ENCODE results near the gene DSG3. TPM values are rescaled to one million over a fixed set of nuclear protein-coding genes. Genes with fewer than 3 reads are reported as not detected.

Gene DSG3
- total and polyA plus RNA-seq, 10 of the 15 experiments (the other 5 are each of a cell fraction or from before 2014, with no cell fraction given), result 0.01 to 0.36 (median 0.30) TPM

- H3K27ac ChIP-seq (ENCODE audit: control insufficient read depth, insufficient read depth), result no peak overlapping the region
- ChIA-PET POLR2A (no interaction called here), SMC1A (ENCODE audit: uncharacterized antibody, unreplicated experiment) (interaction anchor here (0.7 kb wide), 1 partner anchor 515 kb away, joined by 3 read pairs; no protein-coding TSS in a partner anchor), CTCF (no interaction called here), RAD21 (ENCODE audit: unreplicated experiment) (interaction anchor here (1.5 kb wide), 1 partner anchor 57 kb away, joined by 3 read pairs; no protein-coding TSS in a partner anchor)
- no peaks in the 10 kb centered on the region for H3K27me3 ChIP-seq (replicated peaks in 1 of 2; ENCODE audit: control insufficient read depth in 2 of 2, insufficient read depth in 2 of 2, low read length in 1 of 2)
- BruUV-seq (replicated peaks), result no TSS peak
- intact Hi-C loops (cut with micrococcal nuclease; ENCODE audit: unreplicated experiment) (no loop called here), in situ Hi-C loops (cut with MboI) (no loop called here)
- no peaks in the 10 kb centered on the region for H3K36me3 ChIP-seq (ENCODE audit: control insufficient read depth in 2 of 2, insufficient read depth in 2 of 2, low read length in 1 of 2)
- no peak overlapping the region for H3K4me3 ChIP-seq
- no peak for DNase-seq (ENCODE audit: low read depth, low spot score)
- no peak for TF ChIP-seq SIN3A (IDR thresholded peaks at IDR 0.05; ENCODE audit: low read depth, low read length)
- TF ChIP-seq GATAD2B (conservative IDR thresholded peaks at IDR 0.05; ENCODE audit: low read depth), result no peak
- TF ChIP-seq BMI1 (IDR thresholded peaks at IDR 0.05; ENCODE audit: borderline replicate concordance), result no peak
- TF ChIP-seq, protein P1, sequence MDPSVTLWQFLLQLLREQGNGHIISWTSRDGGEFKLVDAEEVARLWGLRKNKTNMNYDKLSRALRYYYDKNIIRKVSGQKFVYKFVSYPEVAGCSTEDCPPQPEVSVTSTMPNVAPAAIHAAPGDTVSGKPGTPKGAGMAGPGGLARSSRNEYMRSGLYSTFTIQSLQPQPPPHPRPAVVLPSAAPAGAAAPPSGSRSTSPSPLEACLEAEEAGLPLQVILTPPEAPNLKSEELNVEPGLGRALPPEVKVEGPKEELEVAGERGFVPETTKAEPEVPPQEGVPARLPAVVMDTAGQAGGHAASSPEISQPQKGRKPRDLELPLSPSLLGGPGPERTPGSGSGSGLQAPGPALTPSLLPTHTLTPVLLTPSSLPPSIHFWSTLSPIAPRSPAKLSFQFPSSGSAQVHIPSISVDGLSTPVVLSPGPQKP (IDR thresholded peaks at IDR 0.05; ENCODE audit: low read depth, low read length), result no peak
- TF ChIP-seq NR2F1 (conservative IDR thresholded peaks at IDR 0.05), result no peak
- no peak for TF ChIP-seq SRF (IDR thresholded peaks at IDR 0.05; ENCODE audit: low read depth in 2 of 2, low read length in 2 of 2)
- TF ChIP-seq IRF5 (IDR thresholded peaks at IDR 0.05; ENCODE audit: borderline replicate concordance), result no peak
- no peak for TF ChIP-seq CHD1 (IDR thresholded peaks at IDR 0.05; ENCODE audit: low read depth, low read length)
- TF ChIP-seq ZZZ3 (IDR thresholded peaks at IDR 0.05; ENCODE audit: control insufficient read depth, insufficient read length, low read depth), result no peak
- no peak for TF ChIP-seq GABPA (IDR thresholded peaks at IDR 0.05; ENCODE audit: low read depth)
- TF ChIP-seq HDAC2 (IDR thresholded peaks at IDR 0.05), result no peak
- no peak for TF ChIP-seq YY1 (IDR thresholded peaks at IDR 0.05; ENCODE audit: low read depth, low read length)
- no peak for TF ChIP-seq IKZF2 (IDR thresholded peaks at IDR 0.05)
- no peak for TF ChIP-seq NFXL1 (IDR thresholded peaks at IDR 0.05; ENCODE audit: borderline replicate concordance)
- no peak for TF ChIP-seq PAX5 (IDR thresholded peaks at IDR 0.05; ENCODE audit: borderline replicate concordance, low read depth, low read length)
- no peak for ATAC-seq
- H3K4me1 ChIP-seq (ENCODE audit: control insufficient read depth, insufficient read depth, low read length), result no peaks in the 10 kb centered on the region
- WGBS (ENCODE audit: insufficient coverage, insufficient replicate concordance, low lambda C conversion rate, missing lambda C conversion rate), result 95% methylated on average over 1 of the region's 1 CpG
- H3K9me3 ChIP-seq (replicated peaks; ENCODE audit: control insufficient read depth, insufficient read depth, low read length), result no peaks in the 10 kb centered on the region
- FAIRE-seq, result no peak
- no peaks in the 10 kb centered on the region for H4K20me1 ChIP-seq (ENCODE audit: control insufficient read depth, insufficient read depth)
- no peaks in the 10 kb centered on the region for H3K79me2 ChIP-seq (ENCODE audit: control insufficient read depth, insufficient read depth, low read length)
- no peak overlapping the region for H2AFZ ChIP-seq (ENCODE audit: control insufficient read depth, low read depth, low read length)
- no peak overlapping the region for H3K4me2 ChIP-seq (ENCODE audit: control insufficient read depth, insufficient read depth)
- no peak overlapping the region for H3K9ac ChIP-seq (ENCODE audit: control insufficient read depth, insufficient read depth, low read length)
Measured at GRCh38 chr18:31469629-31470028, 22.1 kb downstream of the DSG3 start.

All from GM12878 (cell line).